ENCODE data around the gene LAMC3. TPM values are rescaled to one million over a fixed set of nuclear protein-coding genes. Genes with fewer than 3 reads are reported as not detected.

LAMC3 gene
- total and polyA plus RNA-seq, 5 experiments from 2014 or later: 0.02 to 7.2 (median 6.9) TPM; not detected in 2

DNA sequence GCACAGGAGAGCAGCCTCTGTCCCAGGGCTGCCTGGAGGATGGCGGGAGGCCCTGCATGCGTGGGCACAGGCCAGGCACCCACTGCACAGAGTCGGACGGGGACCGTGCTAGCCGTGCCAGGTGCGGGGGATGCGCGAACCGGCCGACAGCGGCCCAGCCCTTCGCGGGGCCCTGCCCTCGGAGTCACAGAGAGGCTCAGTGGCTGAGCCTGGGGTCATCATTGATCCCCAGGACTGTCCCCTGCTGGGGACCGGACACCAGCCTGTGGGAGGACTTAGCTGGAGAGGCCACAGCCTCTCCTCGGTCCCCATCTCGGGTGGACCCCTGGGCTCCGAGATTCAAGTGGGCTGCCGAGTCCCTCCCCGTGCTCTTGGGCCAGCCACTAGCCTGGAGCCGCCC is 19.1 kb upstream of the LAMC3 start:
- POLR2A ChIA-PET: no interaction called here
- Mint-ChIP-seq H3K4me1 (peaks cover 0 to 2% (median under 1%) of the 10 kb centered on the region in 4 donors), H3K36me3 (no peaks in the 10 kb centered on the region), H3K9me3 (no peaks in the 10 kb centered on the region), H3K27me3 (peaks cover 0 to 4% (median 3%) of the 10 kb centered on the region in 5 donors), H3K4me3 (no peak overlapping the region), H3K27ac (no peak overlapping the region)
- no peak for ATAC-seq
- DNase-seq: no peak

DNA sequence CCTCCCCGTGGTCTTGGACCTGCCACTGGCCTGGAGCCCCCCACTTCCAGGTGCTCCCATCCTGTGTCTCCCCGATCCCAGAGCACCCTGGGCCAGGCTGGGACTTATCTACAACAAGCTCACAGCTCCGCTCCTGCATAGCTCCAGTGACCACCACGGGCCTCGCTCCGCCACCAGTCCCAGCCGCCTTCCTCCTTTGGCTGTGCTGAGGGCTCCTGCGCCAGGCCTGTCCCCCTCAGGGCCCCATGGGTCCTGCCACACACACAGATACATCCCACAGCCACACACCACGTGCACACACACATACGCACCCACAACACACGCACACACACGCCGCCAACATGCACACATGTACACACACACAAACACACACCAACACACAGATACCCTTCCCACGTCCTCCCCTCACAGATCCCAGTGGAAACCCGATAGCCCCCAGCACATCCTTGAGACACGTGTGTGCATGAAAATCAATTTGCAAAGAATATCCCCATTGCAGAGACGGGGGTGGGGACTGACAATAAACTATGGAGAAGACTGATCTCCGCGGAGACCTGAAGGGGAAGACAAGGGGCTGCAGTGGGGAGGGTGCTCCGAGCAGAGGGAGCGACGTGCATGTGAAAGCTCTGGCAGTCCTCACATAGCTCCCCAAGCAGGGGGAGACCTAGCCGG is 18.5 kb upstream of the LAMC3 start:
- Mint-ChIP-seq H3K9me3 (no peaks in the 10 kb centered on the region), H3K4me1 (peaks cover 0 to 6% (median 3%) of the 10 kb centered on the region in 4 donors), H3K27me3 (peaks cover 0 to 4% (median 3%) of the 10 kb centered on the region in 5 donors), H3K4me3 (no peak overlapping the region), H3K36me3 (no peaks in the 10 kb centered on the region), H3K27ac (peak overlapping the region in 2 of 10 donors; percentile 10 to 15)
- ATAC-seq: no peak
- no peak for DNase-seq
- POLR2A ChIA-PET: no interaction called here

DNA sequence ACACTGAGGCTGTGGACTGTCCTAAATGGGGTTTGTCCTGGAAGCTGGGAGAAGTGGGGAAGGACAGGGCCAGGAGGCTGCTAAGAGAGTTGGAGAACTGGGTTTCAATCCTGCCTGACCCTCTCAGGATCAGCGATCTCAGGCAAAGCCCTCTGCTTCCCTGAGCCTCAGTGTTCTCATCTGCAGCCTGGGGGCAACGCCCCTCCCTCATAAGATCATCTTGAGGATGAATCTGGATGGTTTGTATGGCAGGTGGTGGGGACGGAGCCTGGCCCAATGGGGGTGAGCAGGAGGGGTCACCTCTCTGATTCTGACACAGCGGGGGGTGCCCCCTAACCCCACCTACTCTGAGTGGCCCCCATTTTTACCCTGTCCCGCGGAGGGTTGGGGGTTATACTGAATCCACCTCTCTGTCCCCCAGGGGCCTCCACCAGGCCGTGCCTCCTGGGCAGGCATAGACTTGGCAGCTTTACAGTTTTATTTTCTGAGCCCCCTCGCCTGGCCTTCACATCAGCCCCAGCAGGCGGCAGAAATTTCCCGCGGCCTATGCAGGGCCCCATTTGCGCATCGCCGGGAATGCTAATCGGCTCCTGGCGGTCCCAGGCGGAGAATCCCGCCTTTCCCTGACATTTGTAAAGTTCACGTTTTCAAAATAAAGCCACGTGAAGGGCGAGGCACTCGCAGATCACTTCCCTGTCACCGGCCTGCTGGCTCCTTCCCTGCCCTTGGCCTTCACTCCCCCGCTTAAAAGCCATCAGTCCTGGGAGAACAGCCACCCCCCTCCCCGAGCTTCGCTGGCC is 17.8 kb upstream of the LAMC3 start:
- Mint-ChIP-seq H3K27ac (peak overlapping the region in 1 of 10 donors; percentile 15), H3K9me3 (no peaks in the 10 kb centered on the region), H3K27me3 (peaks cover 0 to 4% (median 3%) of the 10 kb centered on the region in 5 donors), H3K36me3 (no peaks in the 10 kb centered on the region), H3K4me3 (no peak overlapping the region), H3K4me1 (peaks cover 0 to 7% (median 3%) of the 10 kb centered on the region in 4 donors)
- ATAC-seq (no peak), DNase-seq (no peak)
- POLR2A ChIA-PET: no interaction called here

DNA sequence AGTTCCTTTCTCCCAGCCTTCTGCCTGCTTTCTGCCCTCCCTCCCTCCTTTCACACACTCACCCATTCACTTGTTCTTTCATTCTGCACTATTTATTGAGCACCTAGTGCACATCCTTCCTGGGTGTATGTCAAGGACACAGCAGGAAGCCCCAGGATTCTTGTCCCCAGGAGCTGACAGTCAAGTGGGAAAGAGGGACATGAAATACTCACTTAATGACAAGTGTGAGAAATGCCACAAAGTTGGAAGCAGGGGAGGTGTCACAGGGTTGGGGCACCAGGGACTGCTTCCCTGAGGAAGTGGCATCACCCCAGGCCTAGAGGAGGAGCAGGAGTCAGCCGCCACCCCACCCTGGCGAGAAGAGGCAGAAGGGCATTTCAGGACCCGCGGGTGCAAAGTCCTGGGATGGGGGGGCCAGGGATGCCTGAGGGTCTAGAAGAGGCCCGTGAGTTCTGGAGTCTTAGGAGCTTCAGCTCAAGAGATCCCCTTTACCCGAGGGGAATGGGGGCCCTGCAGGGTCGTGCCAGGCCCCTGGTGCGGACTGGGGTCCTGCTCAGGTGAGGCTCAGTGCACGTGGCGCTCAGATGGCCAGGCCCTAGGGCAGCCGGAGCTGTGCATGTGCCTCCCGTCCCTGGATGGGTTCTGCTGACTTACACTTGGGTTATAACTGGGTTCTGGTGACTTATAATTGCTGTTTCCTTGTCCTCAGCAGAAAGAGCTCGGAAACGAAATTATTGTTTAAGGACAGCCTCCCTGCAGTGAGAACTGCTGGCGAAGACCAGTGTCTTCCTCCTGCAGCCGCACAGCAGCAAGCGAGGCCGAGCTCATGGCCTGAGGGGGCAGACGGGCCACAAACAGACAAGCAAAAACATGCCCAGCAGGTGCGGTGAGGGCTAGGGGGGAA is 16.9 kb upstream of the LAMC3 start:
- ATAC-seq (no peak), DNase-seq (no peak)
- Mint-ChIP-seq H3K4me3 (no peak overlapping the region), H3K27ac (no peak overlapping the region), H3K9me3 (no peaks in the 10 kb centered on the region), H3K36me3 (no peaks in the 10 kb centered on the region), H3K4me1 (peaks cover 0 to 7% (median 3%) of the 10 kb centered on the region in 4 donors), H3K27me3 (peaks cover 0 to 4% (median 3%) of the 10 kb centered on the region in 5 donors)
- POLR2A ChIA-PET: no interaction called here

DNA sequence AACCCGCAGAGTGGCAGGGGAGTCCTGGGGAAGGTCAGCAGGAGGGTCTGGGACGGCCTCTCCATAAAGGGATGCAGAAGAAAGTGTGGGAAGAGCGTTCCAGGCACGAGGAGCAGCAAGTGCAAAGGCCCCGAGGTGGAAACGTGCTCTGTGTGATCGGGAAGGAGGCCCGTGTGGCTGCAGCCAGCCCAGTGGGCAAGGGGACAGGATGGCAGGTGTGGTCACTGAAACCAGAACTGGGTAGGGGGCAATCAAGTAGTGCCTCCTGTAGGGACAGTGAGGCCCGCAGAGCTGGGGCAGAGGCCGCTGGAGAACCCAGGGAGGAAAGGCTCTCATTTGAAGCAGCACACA is 16.3 kb upstream of the LAMC3 start:
- peaks cover 0 to 4% (median 1%) of the 10 kb centered on the region in 5 donors for H3K27me3 Mint-ChIP-seq
- no peak for DNase-seq
- peaks cover 0 to 7% (median 3%) of the 10 kb centered on the region in 4 donors for H3K4me1 Mint-ChIP-seq
- H3K4me3 Mint-ChIP-seq: no peak overlapping the region
- no peaks in the 10 kb centered on the region for H3K36me3 Mint-ChIP-seq
- POLR2A ChIA-PET: no interaction called here
- no peak for ATAC-seq
- no peaks in the 10 kb centered on the region for H3K9me3 Mint-ChIP-seq
- no peak overlapping the region for H3K27ac Mint-ChIP-seq

DNA sequence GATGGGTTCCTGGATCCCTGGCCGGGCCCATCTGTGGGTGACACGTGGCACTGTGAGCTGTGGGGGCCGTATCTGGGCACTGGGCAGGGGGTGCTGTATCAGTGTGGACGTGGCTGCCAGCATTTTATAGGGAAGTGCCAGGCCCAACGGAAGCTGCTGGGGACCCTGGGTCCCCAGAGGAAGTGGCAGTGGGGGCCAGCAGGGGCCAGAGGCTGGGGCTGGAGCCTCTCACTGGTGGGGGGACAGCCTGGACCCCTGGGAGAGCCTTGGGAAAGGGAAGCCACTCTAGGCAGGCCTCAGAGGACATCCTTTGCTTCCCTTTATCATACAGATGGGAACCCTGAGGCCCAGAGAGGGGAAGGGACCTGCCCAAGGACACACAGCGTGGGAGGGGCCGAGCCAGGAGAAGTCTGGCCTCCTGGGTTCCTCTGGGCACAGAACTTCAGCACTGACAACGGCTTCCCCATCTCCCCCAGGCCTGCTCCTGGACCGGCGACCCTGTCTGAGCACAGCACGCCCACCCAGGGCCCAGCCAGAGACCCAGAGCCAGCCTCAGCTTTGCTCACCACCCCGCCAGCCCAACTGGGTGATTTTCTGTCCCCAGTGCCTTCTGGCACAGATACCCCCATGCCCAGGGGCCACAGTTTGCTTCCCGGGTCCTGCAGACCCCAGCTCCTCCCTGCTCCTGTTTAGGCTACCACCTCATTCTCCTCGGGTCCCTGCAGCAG is 15.5 kb upstream of the LAMC3 start:
- peaks cover 0 to 3% (median under 1%) of the 10 kb centered on the region in 5 donors for H3K27me3 Mint-ChIP-seq
- ATAC-seq: no peak
- no peak for DNase-seq
- peaks cover 0 to 7% (median 3%) of the 10 kb centered on the region in 4 donors for H3K4me1 Mint-ChIP-seq
- POLR2A ChIA-PET: no interaction called here
- no peak overlapping the region for H3K4me3 Mint-ChIP-seq
- no peaks in the 10 kb centered on the region for H3K9me3 Mint-ChIP-seq
- no peak overlapping the region for H3K27ac Mint-ChIP-seq
- H3K36me3 Mint-ChIP-seq: no peaks in the 10 kb centered on the region

DNA sequence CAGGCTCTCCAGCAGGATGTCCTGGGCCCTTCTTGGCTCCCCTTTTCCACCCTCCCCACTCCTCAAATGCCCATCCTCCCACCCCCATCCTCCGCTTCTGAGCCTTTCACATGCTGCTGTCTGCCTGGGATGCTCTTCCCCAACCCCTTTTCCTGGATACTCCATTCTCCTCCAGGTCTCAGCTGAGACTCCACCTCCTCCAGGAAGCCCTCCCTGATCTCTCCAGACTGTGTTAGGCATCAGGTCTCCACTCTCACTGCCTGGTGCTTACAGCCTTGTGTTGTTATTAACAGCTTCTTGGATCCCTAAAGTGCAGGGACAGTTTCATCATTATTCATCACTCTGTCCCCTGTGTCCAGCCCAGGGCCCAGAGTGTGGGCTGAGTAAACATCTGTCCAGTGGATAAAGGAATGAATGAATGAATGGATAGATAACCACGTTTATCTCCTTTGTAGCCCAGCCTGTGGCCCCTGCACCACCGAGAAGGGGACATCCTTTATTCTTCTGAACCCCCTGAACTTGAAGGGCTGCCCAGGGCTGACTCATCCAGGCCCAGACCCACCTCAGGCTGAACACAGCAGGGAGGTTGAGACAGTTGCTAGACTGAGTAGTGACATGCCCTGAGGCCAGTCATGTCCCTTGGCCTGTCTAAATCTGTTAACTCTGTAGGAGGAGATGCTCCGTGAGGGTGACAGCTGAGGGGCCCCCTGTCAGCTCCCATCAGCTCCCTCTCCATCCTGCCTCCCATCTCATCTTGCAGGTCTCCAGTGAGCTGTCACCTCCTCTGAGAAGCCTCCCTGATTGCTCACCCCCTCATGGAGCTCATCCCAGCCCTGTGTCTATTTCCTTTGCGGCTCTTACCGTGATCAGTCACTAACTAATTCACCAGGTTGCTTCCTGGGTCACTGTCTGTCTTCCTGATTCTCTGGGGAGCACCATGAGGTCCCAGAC is 14.6 kb upstream of the LAMC3 start:
- POLR2A ChIA-PET: no interaction called here

DNA sequence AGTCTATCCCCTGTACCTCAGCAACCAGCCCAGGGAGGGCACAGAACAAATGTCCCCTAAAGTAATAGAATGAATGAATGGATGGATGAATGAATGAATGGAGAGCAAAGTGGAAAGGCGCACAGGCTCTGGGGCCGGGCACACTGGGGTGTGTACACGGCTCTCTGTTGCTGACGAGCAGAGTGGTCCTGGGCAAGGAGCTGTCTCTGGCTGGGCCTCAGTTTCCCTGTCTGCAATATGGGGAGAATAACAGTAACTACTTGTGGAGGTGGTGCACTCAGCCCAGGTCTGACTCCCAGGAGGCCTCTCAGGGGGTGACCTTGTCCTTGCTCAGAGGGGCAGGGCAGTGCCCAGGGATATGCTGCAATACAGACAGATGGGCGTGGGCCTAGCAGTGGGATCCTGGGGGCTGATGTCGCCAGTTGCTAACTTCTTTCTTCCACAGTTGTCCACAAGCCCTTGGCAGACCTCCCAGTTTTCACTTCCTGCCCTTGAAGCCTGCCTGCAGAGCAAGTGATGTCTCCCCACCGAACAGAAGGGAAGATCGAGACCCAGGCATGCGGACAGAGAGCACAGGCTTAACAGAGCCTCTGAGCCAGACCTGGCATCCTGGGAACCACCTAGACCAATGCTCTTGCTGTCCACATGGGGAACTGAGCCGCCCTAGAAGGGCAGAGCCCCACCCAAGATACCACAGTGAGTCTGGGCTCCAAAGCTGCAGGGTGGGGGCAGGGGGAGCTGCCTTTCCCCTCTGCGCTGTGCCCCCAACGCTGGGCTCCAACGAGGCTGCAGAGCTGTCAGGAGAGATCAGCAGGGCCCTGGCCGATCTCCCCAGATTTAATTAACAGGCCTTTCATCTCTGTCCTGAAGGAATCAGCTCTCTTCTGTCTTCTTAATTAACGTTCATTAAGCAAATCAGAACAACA is 13.6 kb upstream of the LAMC3 start:
- Mint-ChIP-seq H3K9me3 (no peaks in the 10 kb centered on the region), H3K36me3 (no peaks in the 10 kb centered on the region), H3K4me1 (peaks cover 0 to 9% (median 3%) of the 10 kb centered on the region in 4 donors), H3K27ac (peak overlapping the region in 3 of 10 donors; percentile 33 to 67 (median 43)), H3K27me3 (peaks cover 6 to 15% (median 8%) of the 10 kb centered on the region in 5 donors), H3K4me3 (no peak overlapping the region)
- POLR2A ChIA-PET: no interaction called here
- DNase-seq (no peak), ATAC-seq (peak in 1 of 2 donors; percentile 43)

More for the DNA sequence above, 14.6 kb upstream of the LAMC3 start:
- Mint-ChIP-seq H3K36me3 (no peaks in the 10 kb centered on the region), H3K27me3 (peaks cover 4 to 10% (median 7%) of the 10 kb centered on the region in 5 donors), H3K9me3 (no peaks in the 10 kb centered on the region), H3K27ac (peak overlapping the region in 2 of 10 donors; percentile 33 to 43), H3K4me3 (no peak overlapping the region), H3K4me1 (peaks cover 0 to 9% (median 3%) of the 10 kb centered on the region in 4 donors)
- DNase-seq (no peak), ATAC-seq (no peak)

DNA sequence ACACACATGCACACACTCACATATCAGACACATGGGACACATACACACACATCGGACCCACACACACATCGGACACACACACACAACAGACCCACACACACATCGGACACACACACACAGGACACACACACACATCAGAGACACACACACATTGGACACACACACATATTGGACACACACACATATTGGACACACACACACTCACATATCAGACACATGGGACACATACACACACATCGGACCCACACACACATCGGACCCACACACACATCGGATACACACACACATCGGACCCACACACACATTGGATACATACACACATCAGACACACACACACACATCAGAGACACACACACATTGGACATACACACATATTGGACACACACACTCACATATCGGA is 12.8 kb upstream of the LAMC3 start:
- POLR2A ChIA-PET: no interaction called here
- Mint-ChIP-seq H3K9me3 (no peaks in the 10 kb centered on the region), H3K4me3 (no peak overlapping the region), H3K4me1 (peaks cover 0 to 9% (median 4%) of the 10 kb centered on the region in 4 donors), H3K27me3 (peaks cover 6 to 24% (median 11%) of the 10 kb centered on the region in 5 donors), H3K36me3 (no peaks in the 10 kb centered on the region), H3K27ac (no peak overlapping the region)
- DNase-seq (no peak), ATAC-seq (no peak)

DNA sequence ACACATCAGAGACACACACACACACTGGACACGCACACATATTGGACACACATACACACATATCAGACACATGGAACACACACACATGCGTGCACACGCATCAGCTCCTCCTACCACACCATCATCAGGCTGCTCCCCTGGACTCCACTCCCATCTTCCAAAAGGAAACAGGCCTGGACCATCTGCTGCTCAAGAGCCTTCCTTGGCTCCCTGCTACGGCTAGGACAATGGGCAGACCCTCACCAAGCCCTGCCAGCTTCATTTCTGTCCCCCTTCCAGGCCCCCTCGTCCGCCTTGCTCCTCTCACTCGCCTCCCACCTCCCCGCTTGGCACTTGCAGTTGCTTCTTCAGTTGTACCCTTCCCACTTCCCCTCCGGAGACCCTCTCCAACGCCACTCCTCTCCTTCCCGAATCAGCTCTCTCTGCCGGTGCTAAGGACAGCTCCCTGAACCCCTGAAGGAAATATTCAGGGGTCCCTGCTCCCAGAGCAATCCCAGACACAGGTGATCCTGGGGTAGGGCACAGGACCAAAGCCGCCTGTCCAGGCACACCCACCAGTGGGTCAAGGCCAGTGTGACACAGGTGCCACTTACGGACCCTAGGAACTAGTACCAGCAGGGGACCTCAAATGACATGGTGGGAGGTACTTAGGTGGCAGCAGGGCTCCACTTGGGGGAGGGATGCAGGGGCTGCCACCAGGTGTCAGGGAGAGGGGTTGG is 12.1 kb upstream of the LAMC3 start:
- Mint-ChIP-seq H3K27me3 (peaks cover 6 to 28% (median 17%) of the 10 kb centered on the region in 5 donors), H3K36me3 (no peaks in the 10 kb centered on the region), H3K4me1 (peaks cover 0 to 9% (median 4%) of the 10 kb centered on the region in 4 donors), H3K9me3 (no peaks in the 10 kb centered on the region), H3K4me3 (no peak overlapping the region), H3K27ac (no peak overlapping the region)
- DNase-seq: no peak
- ATAC-seq: no peak
- POLR2A ChIA-PET: no interaction called here
